AG09309 (cell line): ENCODE measurements around the gene MXD1.
A peak's percentile ranks its signal among the peaks of the same experiment; 100 is the strongest.

ENCODE experiments used
- DNase-seq: peaks from one replicate; pipeline ENCODE4 v3.0.0-alpha.2; 2010; ENCODE audit warnings: low read depth
- H3K4me3 ChIP-seq: 2 replicates; pipeline ENCODE4 v1.5.1; 2011; ENCODE audit warnings: mild to moderate bottlenecking, low read depth, low read length, moderate library complexity; ENCODE audit not compliant: control insufficient read depth
- TF ChIP-seq, protein P1 (sequence below): IDR thresholded peaks from 2 replicates; pipeline ENCODE4 v1.5.1; 2011; ENCODE audit warnings: mild to moderate bottlenecking, low read depth, low read length, inconsistent platforms; ENCODE audit not compliant: insufficient read depth, control insufficient read depth; ENCODE audit errors: missing control alignments

Gene MXD1

DNA sequence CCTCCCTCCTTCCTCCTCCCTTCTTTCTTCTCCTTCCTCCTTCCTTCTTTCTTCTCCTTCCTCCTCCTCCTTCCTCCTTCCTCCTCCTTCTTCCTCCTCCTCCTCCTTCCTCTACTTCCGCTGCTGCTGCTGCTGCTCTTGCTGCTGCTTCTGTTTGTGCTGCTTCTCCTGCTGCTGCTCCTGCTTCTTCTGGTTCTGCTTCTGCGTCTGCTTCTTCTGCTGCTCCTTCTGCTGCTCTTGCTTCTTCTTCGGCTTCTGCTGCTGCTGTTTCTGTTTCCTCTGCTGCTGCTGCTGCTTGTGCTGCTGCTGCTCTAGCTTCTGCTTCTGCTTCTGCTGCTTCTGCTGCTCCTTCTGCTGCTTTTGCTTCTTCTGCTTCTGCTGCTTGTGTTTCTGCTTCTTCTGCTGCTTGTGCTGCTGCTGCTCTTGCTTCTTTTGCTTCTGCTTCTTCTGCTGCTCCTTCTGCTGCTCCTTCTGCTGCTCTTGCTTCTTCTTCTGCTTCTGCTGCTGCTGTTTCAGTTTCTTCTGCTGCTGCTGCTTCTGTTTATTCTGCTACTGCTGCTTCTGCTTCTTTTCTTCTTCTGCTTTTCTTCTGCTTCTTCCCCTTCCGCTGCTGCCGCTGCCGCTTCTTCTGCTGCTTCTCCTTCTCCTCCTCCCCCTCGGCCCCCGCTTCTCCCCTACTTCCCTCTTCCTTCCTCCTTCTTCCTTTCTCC lies 12.5 kb upstream of the MXD1 start:
- DNase-seq = no peak
- TF ChIP-seq, protein P1, sequence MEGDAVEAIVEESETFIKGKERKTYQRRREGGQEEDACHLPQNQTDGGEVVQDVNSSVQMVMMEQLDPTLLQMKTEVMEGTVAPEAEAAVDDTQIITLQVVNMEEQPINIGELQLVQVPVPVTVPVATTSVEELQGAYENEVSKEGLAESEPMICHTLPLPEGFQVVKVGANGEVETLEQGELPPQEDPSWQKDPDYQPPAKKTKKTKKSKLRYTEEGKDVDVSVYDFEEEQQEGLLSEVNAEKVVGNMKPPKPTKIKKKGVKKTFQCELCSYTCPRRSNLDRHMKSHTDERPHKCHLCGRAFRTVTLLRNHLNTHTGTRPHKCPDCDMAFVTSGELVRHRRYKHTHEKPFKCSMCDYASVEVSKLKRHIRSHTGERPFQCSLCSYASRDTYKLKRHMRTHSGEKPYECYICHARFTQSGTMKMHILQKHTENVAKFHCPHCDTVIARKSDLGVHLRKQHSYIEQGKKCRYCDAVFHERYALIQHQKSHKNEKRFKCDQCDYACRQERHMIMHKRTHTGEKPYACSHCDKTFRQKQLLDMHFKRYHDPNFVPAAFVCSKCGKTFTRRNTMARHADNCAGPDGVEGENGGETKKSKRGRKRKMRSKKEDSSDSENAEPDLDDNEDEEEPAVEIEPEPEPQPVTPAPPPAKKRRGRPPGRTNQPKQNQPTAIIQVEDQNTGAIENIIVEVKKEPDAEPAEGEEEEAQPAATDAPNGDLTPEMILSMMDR = no peak
- H3K4me3 ChIP-seq = no peak overlapping the region

DNA sequence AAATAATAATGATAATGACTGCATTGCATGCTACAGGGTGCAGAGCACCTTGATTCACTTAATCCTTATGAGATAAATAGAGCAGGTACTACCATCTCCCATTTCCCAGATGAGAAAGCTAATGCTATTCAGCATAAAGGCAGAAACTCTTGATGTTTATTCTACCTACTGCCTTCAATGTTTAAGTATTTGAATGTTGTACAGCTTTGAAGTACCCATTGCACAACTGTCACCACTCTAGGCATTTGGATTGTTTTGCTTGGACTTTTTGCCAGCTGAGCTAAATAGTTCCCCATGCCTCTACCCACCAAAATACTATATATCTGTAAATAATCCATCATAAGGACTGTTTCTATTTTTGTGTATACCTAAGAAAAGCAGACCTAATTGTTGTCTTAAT lies 7.7 kb upstream of the MXD1 start:
- no peak for DNase-seq
- H3K4me3 ChIP-seq = no peak overlapping the region
- TF ChIP-seq, protein P1 = no peak

DNA sequence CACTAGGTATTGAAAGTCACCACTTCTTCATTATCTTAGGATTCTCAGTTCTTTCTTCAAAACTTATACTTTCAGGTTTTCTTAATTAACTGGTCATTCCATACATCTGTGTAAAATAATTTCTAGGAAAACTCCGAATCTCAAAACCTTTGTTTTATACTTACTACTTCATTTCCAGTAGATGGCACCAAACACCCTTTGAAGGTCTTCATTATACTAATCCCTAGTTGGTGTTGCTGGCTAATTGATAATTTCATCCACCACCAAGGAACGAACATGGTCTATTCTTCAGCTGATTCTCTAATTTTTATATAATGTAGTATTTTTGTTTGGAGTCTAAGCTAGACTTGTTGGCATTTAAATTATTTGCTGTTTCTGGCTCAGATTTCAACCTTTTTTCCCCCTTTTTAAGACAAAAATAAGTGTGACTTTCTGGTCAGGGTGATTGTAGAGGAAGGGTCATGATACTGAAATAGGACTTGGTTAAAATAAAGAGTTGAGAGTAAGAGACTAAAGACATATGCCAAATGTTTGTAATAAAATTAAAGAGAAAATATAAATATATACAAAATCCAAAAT lies 2.8 kb upstream of the MXD1 start:
- no peak overlapping the region for H3K4me3 ChIP-seq
- no peak for DNase-seq
- TF ChIP-seq, protein P1 = peak; percentile 45

DNA sequence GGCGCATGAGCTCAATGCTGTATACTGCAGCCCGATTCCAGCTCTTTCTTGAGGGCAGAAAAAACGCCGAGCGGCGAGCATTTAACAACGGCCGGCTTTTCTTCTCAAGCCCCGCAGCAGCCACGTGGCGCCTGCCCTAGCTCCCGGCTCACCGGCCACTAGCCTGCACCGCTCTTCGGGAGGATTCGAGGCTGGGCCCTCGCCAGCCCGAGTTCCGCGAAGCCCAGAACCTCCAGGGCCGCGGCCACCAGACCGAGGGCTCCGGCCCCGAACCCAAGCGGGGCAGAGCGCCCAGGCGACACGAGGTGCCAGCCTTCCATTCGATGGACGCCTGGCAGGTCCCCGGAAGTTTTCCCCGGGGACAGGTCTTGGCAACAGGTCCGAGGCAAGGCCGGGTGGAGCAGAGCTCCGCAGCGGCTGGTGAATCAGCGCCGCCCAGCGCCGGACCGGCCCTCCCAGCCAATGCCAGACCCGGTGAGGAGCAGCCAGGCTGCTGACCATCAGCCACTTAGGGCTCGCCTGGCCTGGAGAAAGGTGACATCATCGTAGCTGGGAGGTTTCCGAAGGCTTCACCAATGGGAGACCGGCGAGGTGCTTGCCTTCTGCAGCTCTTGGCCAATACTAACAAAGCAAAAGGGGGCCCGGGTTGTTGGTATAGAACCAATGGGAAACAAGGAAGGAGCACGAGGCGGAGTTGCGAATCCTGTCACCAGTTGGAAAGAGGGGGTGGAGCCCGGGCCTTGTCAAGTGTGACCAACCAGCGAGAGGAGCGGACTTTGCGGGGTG lies 552 bp upstream of the MXD1 start:
- TF ChIP-seq, protein P1 = peak; percentile 24
- peak; percentile 100 for DNase-seq
- H3K4me3 ChIP-seq = peak overlapping the region; percentile 54

DNA sequence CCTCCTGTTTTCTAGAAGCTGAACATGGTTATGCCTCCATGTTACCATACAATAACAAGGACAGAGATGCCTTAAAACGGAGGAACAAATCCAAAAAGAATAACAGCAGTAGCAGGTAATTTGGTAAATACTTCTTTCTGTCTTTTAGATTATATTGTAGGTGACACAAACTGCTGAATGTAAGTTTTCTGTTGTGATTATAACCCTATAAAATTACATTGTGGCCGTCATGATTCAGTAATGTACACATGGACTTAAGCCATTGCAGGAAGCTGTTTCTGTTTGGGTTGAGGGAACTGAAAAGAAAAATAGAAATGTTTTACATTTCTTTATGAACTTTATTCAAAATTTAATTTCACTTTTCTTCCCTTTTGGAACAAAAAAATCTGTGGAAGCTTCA lies 1.2 kb downstream of the MXD1 start:
- H3K4me3 ChIP-seq = peak overlapping the region; percentile 89
- DNase-seq = no peak
- TF ChIP-seq, protein P1 = no peak

DNA sequence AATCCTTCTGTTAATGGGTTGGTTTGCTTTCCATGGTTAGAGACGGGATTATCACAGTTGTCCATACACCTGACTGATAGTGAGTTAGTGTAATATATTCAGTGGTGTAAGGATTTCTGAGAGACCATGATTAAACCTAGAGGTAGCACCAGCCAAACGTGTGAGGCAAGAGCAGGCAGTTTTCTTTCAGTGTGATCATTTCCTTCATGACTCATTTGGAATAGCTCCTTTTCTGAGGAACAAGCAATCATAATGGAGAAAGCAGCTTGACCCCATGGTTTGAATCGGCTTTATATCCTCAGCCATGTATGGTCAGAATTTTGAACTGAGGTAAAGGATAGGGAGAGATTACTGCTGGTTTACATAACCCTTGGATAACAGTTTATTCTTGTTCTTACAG lies 2.9 kb downstream of the MXD1 start:
- peak; percentile 79 for DNase-seq
- no peak overlapping the region for H3K4me3 ChIP-seq
- TF ChIP-seq, protein P1 = no peak
